AG10803 (cell line): ENCODE data around the gene DLG2.

Experiments used
- DNase-seq: peaks from one replicate; pipeline ENCODE4 v3.0.0; 2010; ENCODE audit warnings: low read depth
- H3K4me3 ChIP-seq: 2 replicates; pipeline ENCODE4 v1.5.1; 2011; ENCODE audit warnings: mild to moderate bottlenecking, low read length, control low read depth
- TF ChIP-seq, protein P1 (sequence below): conservative IDR thresholded peaks from 2 replicates; pipeline ENCODE4 v1.5.1; 2011; ENCODE audit warnings: mild to moderate bottlenecking, low read length, control low read depth, inconsistent platforms

The DLG2 gene

DNA sequence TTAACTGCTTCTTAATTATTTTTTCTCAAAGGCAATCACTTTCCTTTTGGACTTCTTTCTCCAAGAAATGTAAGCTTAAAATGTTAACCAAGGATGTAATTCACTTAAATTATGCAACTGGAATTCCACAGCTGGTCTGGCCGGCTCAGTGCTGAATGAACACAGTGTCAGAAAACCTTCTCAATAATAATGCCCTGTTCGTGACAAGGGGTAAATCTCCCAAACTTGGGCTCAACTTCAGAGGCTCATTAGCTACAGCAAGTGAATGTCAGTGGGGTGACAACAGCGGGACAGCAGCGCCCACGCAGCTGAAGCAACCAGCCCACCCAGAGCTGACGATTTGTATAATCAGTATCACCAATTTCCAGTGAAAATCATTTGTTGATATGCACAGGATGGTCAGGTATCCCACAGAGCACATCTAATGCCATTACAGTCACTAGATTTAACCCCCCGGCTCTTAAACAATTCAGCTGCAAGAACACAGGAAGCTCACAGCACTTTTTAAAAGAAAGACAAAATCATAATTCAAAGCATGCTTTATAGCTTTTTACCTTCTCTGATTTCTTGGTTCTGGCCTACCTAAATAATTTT is 704.8 kb downstream of the DLG2 start:
- no peak overlapping the region for H3K4me3 ChIP-seq

DNA sequence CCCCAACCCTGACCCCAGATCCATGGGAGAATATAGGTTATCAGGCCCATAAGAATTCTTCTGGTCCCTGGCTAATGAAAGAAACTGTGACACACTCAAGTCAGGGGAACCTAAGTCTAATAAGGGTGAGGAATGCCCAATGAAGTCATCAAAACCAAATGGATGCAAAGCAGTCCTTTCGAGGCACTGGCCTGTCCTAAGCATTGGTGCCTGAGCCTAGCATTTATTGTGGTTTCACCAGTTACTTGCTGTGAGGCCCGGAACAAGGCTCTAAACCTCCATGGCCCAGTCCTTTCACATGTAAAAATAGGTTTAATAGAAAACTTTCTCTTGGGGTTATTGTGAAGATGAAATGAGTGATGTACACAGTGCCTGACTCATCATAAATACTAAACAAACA is 712.6 kb downstream of the DLG2 start:
- TF ChIP-seq, protein P1, sequence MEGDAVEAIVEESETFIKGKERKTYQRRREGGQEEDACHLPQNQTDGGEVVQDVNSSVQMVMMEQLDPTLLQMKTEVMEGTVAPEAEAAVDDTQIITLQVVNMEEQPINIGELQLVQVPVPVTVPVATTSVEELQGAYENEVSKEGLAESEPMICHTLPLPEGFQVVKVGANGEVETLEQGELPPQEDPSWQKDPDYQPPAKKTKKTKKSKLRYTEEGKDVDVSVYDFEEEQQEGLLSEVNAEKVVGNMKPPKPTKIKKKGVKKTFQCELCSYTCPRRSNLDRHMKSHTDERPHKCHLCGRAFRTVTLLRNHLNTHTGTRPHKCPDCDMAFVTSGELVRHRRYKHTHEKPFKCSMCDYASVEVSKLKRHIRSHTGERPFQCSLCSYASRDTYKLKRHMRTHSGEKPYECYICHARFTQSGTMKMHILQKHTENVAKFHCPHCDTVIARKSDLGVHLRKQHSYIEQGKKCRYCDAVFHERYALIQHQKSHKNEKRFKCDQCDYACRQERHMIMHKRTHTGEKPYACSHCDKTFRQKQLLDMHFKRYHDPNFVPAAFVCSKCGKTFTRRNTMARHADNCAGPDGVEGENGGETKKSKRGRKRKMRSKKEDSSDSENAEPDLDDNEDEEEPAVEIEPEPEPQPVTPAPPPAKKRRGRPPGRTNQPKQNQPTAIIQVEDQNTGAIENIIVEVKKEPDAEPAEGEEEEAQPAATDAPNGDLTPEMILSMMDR = no peak
- no peak overlapping the region for H3K4me3 ChIP-seq
- no peak for DNase-seq

More for the DNA sequence above, 704.8 kb downstream of the DLG2 start:
- DNase-seq = peak; percentile 38
- TF ChIP-seq, protein P1 = no peak

DNA sequence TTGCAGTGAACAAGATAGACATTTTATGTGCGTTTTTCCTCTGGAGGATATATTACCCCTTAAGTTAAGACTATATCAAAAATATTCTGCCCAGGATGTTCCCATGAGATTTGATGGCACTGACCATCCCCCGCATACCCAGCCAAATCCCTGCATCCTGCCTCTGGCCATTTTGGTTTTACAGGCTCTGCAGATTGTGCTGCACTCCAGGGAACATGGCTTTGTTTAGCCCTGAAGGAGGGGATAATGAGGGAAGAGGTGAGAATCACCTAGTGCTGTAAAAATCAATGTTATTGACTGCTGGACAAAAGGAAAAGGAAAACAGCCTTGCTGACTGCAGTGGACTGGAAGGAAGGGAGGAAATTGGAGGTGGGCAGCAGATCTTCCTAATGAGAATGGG is 717.4 kb downstream of the DLG2 start:
- no peak overlapping the region for H3K4me3 ChIP-seq
- TF ChIP-seq, protein P1 = no peak
- DNase-seq = no peak

DNA sequence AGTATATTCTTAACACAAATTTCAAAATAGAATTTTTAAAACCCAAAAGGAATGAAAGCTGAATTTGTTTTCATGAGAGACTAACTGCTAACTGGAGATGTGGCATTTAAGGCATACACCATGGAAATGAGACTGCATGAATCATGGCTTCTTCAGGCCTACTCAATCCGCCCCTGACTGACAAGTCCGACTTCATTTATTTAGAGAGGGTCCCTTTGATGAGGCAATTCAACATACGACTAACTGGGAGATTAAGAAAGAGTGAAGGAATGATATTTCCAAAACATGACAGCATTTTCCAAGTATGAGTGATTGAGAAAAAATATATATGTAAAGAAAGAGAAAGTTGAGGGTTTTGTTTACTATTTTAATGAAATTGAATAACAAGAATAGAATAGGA is 720.1 kb downstream of the DLG2 start:
- TF ChIP-seq, protein P1 = no peak
- DNase-seq = peak; percentile 37

DNA sequence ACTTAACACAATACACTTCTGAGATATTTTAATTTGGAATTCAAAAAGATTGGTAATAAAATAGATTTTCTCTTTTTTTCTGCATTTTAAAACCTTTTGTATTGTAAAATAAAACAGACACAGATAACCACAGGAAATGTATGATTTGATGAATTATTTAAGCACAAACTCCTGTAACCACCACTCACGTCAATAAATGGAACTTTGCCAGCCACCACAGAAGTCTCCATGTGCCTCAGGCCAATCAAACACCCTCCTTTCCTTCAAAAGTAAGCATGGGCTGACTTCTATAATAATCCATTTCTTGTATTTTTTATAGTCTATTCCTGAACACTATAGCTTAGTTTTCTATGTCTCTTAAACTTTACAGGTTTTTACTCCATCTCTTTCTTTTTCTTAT is 721.7 kb downstream of the DLG2 start:
- TF ChIP-seq, protein P1 = no peak
- peak; percentile 58 for DNase-seq
- no peak overlapping the region for H3K4me3 ChIP-seq

More for the DNA sequence above, 720.1 kb downstream of the DLG2 start:
- H3K4me3 ChIP-seq = no peak overlapping the region

DNA sequence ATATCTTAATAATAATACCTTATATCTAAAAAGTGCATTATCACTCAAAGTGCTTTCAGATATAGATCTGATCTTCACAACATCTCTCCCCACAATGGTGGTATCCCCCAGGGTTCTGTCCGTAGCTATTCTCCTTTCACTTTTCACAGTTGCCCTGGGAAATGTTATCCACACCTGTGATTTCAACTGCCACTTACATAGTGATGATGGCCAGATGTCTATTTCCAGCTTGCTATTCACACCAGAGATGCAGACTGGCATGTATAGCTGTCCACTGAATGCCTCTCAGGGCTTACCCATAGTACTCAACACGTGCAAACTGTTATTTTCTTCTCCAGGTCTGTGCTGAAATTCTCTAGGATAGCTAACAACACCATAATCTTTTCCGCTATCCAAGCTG is 724.7 kb downstream of the DLG2 start:
- DNase-seq = no peak
- TF ChIP-seq, protein P1 = no peak
- H3K4me3 ChIP-seq = no peak overlapping the region

DNA sequence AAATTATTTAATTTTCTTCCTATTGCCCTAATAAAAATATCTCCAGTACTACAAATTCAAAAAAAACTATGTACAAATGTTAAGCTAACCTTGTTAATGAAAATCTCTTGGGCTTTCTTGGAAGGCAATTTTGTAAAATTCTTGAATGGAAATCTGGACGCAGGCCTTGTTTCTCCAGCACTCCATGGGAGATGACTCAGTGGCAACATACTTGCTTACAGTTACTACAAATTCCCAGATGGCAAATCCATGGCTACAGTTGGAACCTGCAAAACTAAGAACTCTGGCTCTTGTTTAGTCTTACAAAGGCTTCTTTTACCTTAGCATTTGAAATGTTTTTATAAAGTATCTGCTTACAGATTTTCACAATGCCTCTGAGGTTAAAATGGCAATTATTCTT is 725.2 kb downstream of the DLG2 start:
- no peak overlapping the region for H3K4me3 ChIP-seq
- TF ChIP-seq, protein P1 = no peak
- DNase-seq = peak; percentile 84
